ENCODE data around the gene SYNGR3. TPM values are rescaled to one million over a fixed set of nuclear protein-coding genes. Genes with fewer than 3 reads are reported as not detected.

Gene SYNGR3
- total RNA-seq, 6 donors from 2014 or later, result 0.15 to 1.4 (median 0.34) TPM; not detected in 2

GRCh38 chr16:2019921-2020831 lies 30.4 kb downstream of the SYNGR3 start:
- no peak overlapping the region for H3K27ac ChIP-seq
- ATAC-seq (ENCODE audit: low FRiP score in 2 of 2), result no peak
- peaks cover 0 to 28% (median 19%) of the 10 kb centered on the region in 4 donors for H3K27me3 ChIP-seq
- no peaks in the 10 kb centered on the region for H3K9me3 ChIP-seq
- no peaks in the 10 kb centered on the region for H3K36me3 ChIP-seq
- H3K4me1 ChIP-seq, result peaks cover 32 to 54% (median 38%) of the 10 kb centered on the region in 4 donors
- TF ChIP-seq POLR2A (IDR thresholded peaks at IDR 0.05) (no peak), EP300 (IDR thresholded peaks at IDR 0.05) (no peak), CTCF (IDR thresholded peaks at IDR 0.05) (peak in 1 of 6 experiments; percentile 6), POLR2AphosphoS5 (IDR thresholded peaks at IDR 0.05) (no peak)
- H3K4me3 ChIP-seq, result peak overlapping the region in 2 of 4 donors; percentile 2 to 8
- peak in 1 of 2 donors; percentile 86 for DNase-seq
- whole genome bisulfite sequencing, 2 donors, result 1 to 2% methylated on average over 22 to 36 of the region's 96 CpGs

DNA sequence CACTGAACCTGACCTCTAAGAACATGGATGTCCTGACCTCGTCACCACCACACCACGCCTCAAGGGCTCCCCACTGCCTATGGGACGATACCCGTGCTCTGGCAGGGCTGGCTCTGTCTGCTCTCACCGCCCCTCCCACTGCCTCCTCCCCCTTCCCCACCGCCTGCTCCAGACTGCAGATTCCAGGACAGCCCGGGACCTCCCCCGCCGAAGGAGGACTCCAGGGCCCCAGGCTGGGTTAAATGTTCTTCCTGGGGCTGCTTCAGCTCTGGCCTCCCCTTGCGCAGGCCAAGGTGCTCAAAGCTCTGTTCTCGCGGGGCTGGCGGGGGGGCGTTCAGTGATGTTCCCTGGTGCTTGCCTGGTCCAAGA lies 32.9 kb downstream of the SYNGR3 start:
- Histone ChIP-seq H3K27ac (peak overlapping the region in 2 of 4 donors; percentile 80 to 95), H3K9me3 (no peaks in the 10 kb centered on the region), H3K4me3 (peak overlapping the region in 3 of 4 donors; percentile 39 to 47 (median 43)), H3K27me3 (peaks cover 0 to 28% (median 19%) of the 10 kb centered on the region in 4 donors), H3K4me1 (peaks cover 44 to 70% (median 53%) of the 10 kb centered on the region in 4 donors), H3K36me3 (no peaks in the 10 kb centered on the region)
- no peak for TF ChIP-seq EP300 (IDR thresholded peaks at IDR 0.05)
- no peak for TF ChIP-seq POLR2AphosphoS5 (IDR thresholded peaks at IDR 0.05)
- TF ChIP-seq POLR2A (IDR thresholded peaks at IDR 0.05), result no peak
- no peak for TF ChIP-seq CTCF (IDR thresholded peaks at IDR 0.05)
- no peak for DNase-seq
- ATAC-seq (ENCODE audit: low FRiP score in 2 of 2), result peak; percentile 32 to 37
- 0 to 4% methylated on average over 10 to 12 of the region's 14 CpGs for WGBS, 2 donors

DNA sequence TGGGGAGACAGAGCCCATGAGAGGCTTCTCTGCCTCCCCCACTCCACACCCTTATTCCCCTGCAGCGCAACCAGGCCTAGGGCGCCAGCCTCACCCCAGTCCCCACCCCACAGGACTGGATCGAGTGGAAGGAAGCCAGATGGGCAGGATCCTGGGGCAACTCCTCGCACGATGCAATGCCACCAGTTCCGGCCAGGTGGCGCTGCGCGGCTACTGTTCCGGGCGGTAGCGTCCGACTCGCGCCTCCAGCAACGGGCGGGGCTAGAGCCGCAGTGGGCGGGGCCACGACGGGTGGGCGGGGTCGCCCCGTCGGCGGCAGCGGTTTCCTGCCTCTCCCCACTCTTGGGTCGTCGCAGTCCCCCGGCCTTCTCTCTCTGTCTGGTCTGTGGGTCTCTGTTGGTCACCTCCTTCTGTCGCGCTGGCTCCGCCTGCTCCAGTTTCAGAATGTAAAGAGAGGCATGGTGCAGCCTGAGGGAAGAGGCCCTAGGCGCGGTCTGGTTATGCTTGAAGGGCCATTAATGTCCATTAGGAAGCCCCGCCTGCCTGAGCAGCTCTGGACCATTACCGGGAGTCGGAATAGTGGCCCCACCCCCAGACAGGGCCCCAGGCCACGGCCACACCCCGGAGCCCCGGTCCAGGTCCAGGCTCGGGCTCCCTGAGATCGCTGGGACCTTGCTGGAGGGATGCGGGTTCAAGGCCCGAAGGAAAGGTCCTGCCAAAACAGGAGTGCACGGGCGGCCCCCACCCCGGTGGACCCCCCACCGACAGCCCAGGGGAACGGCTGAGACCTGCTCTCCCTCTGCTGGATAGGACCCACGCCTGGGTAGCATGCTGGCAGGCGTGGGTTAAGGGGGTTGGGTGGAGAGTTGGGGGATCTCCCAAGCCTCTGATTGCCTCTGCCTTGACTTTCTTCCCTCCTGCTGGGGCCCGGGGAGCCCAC lies 33.6 kb downstream of the SYNGR3 start:
- DNase-seq, result peak; percentile 96 to 100
- no peaks in the 10 kb centered on the region for H3K9me3 ChIP-seq
- H3K27me3 ChIP-seq, result peaks cover 0 to 28% (median 19%) of the 10 kb centered on the region in 4 donors
- peak overlapping the region in 3 of 4 donors; percentile 39 to 47 (median 43) for H3K4me3 ChIP-seq
- TF ChIP-seq EP300 (IDR thresholded peaks at IDR 0.05) (no peak), POLR2AphosphoS5 (IDR thresholded peaks at IDR 0.05) (peak; percentile 67 to 73), POLR2A (IDR thresholded peaks at IDR 0.05) (peak in 2 of 4 donors; percentile 49 to 65), CTCF (IDR thresholded peaks at IDR 0.05) (peak; percentile 99 to 100 (median 99))
- H3K4me1 ChIP-seq, result peaks cover 47 to 76% (median 57%) of the 10 kb centered on the region in 4 donors
- no peaks in the 10 kb centered on the region for H3K36me3 ChIP-seq
- ATAC-seq (ENCODE audit: low FRiP score in 2 of 2), result peak; percentile 97
- H3K27ac ChIP-seq, result peak overlapping the region; percentile 71 to 95 (median 84)
- WGBS, 2 donors, result 12 to 50% methylated on average over 1 to 50 of the region's 53 CpGs

- 76% methylated on average over 9 to 11 of the region's 12 CpGs for WGBS, 2 donors
- H3K9me3 ChIP-seq, result no peaks in the 10 kb centered on the region
- ATAC-seq (ENCODE audit: low FRiP score in 2 of 2) (no peak), DNase-seq (no peak)
- peaks cover 54 to 82% (median 61%) of the 10 kb centered on the region in 4 donors for H3K4me1 ChIP-seq
- no peak for TF ChIP-seq CTCF (IDR thresholded peaks at IDR 0.05)
- no peak for TF ChIP-seq POLR2AphosphoS5 (IDR thresholded peaks at IDR 0.05)
- peaks cover 0 to 27% (median 18%) of the 10 kb centered on the region in 4 donors for H3K27me3 ChIP-seq
- H3K36me3 ChIP-seq, result no peaks in the 10 kb centered on the region
- peak overlapping the region; percentile 71 to 95 (median 84) for H3K27ac ChIP-seq
- H3K4me3 ChIP-seq, result peak overlapping the region in 3 of 4 donors; percentile 39 to 47 (median 43)
Measured at GRCh38 chr16:2024032-2024420, 34.3 kb downstream of the SYNGR3 start.
